ENCODE measurements around the gene SPATA19. TPM values are rescaled to one million over a fixed set of nuclear protein-coding genes. Genes with fewer than 3 reads are reported as not detected.

The SPATA19 gene
- total RNA-seq (2014; rRNA removed; shearing (Covaris generic)) (not detected in 2 replicates), polyA plus RNA-seq (2016; fragmentation: Nextera tagmentation; extraction: Ambion mirVana) (not detected in 2 replicates)
- long read RNA-seq = 0 reads

GRCh38 chr11:133845413-133845812, at the start of gene SPATA19:
Gene SPATA19, minus strand, starts transcription at chr11:133845513. Its CDS starts 67 bp downstream, at chr11:133845446.
- Mint-ChIP-seq H3K27me3 (ENCODE audit: insufficient read depth, low read depth, poor library complexity) (peaks cover 7% of the 10 kb centered on the region), H3K27ac (no peak within 1 kb of the TSS), H3K36me3 (ENCODE audit: low read depth) (no peaks in the 10 kb centered on the region), H3K9me3 (peaks cover 2% of the 10 kb centered on the region; the same call in 1 of the 3 replicates), H3K4me1 (no peaks in the 10 kb centered on the region; the same call in 2 of the 3 replicates), H3K4me3 (no peak within 1 kb of the TSS)
- TF ChIP-seq ZNF331 (CRISPR knock-in tag; IDR thresholded peaks at IDR 0.05; ENCODE audit: low read depth) = no peak
- no peak for TF ChIP-seq ZNF114 (CRISPR knock-in tag; IDR thresholded peaks at IDR 0.05)
- no peak for TF ChIP-seq STAT1 (IDR thresholded peaks at IDR 0.05; ENCODE audit: unreplicated experiment)
- no peak for TF ChIP-seq CREB1 (CRISPR knock-in tag; IDR thresholded peaks at IDR 0.05; ENCODE audit: low read depth)
- TF ChIP-seq ZNF462 (CRISPR knock-in tag; IDR thresholded peaks at IDR 0.05) = no peak
- TF ChIP-seq CTCF (conservative IDR thresholded peaks at IDR 0.05; ENCODE audit: low read depth in 2 of 2) = no peak
- no peak for TF ChIP-seq EZH2 (IDR thresholded peaks at IDR 0.05; ENCODE audit: low read depth, unreplicated experiment)
- TF ChIP-seq EZH2phosphoT487 (IDR thresholded peaks at IDR 0.05; ENCODE audit: unreplicated experiment) = no peak
- no peak for TF ChIP-seq REST (IDR thresholded peaks at IDR 0.05; ENCODE audit: unreplicated experiment)
- TF ChIP-seq NANOG (IDR thresholded peaks at IDR 0.05; ENCODE audit: borderline replicate concordance) = no peak
- no peak for TF ChIP-seq JUNB (IDR thresholded peaks at IDR 0.05; ENCODE audit: unreplicated experiment)
- no peak for TF ChIP-seq ETS1 (IDR thresholded peaks at IDR 0.05)
- TF ChIP-seq POLR2AphosphoS5 (IDR thresholded peaks at IDR 0.05; ENCODE audit: low read depth) = no peak
- Histone ChIP-seq H4K20me1 (replicated peaks; ENCODE audit: insufficient read depth) (no peaks in the 10 kb centered on the region), H3K79me2 (replicated peaks; ENCODE audit: insufficient read depth) (no peaks in the 10 kb centered on the region), H3K4me3 (no peak within 1 kb of the TSS), H3K27me3 (ENCODE audit: insufficient read depth) (no peaks in the 10 kb centered on the region), H3F3A (replicated peaks; ENCODE audit: low read depth) (no peaks in the 10 kb centered on the region), H3K4me2 (no peak within 1 kb of the TSS), H3K27ac (ENCODE audit: low read depth) (no peak within 1 kb of the TSS), H3K9me2 (ENCODE audit: insufficient read depth) (peaks cover 9% of the 10 kb centered on the region), H3K4me1 (ENCODE audit: insufficient read depth) (no peaks in the 10 kb centered on the region), H2AFZ (no peak within 1 kb of the TSS), H3K36me3 (ENCODE audit: insufficient read depth) (no peaks in the 10 kb centered on the region)
- DNase-seq (ENCODE audit: low spot score) (no peak), ATAC-seq (no peak)
